ENCODE data around the gene FXYD3. TPM values are rescaled to one million over a fixed set of nuclear protein-coding genes. Genes with fewer than 3 reads are reported as not detected.

FXYD3 gene
- total RNA-seq, 1 donor from 2014 or later: not detected

- DNase-seq (ENCODE audit: low read depth): no peak
- TF ChIP-seq, protein P1, sequence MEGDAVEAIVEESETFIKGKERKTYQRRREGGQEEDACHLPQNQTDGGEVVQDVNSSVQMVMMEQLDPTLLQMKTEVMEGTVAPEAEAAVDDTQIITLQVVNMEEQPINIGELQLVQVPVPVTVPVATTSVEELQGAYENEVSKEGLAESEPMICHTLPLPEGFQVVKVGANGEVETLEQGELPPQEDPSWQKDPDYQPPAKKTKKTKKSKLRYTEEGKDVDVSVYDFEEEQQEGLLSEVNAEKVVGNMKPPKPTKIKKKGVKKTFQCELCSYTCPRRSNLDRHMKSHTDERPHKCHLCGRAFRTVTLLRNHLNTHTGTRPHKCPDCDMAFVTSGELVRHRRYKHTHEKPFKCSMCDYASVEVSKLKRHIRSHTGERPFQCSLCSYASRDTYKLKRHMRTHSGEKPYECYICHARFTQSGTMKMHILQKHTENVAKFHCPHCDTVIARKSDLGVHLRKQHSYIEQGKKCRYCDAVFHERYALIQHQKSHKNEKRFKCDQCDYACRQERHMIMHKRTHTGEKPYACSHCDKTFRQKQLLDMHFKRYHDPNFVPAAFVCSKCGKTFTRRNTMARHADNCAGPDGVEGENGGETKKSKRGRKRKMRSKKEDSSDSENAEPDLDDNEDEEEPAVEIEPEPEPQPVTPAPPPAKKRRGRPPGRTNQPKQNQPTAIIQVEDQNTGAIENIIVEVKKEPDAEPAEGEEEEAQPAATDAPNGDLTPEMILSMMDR (conservative IDR thresholded peaks at IDR 0.05; ENCODE audit: low read depth, low read length): no peak
- no peak overlapping the region for H3K4me3 ChIP-seq (ENCODE audit: low read depth, low read length)
Measured at GRCh38 chr19:35105411-35106290, 10.0 kb upstream of the FXYD3 start.

DNA sequence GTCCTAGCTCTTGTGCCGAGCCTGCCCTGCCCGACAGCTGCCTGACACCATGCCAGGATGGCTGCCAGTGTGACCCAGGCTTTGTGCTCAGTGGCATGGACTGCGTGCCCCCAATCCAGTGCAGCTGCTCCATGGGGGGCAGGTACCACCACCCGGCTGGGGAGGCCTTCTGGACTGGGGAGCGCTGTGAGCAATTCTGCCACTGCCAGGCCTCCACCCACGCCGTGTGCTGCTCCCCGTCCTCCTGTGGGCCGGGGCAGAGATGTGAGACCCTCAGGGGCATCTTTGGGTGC is 9.4 kb upstream of the FXYD3 start:
- no peak overlapping the region for H3K4me3 ChIP-seq (ENCODE audit: low read depth, low read length)
- DNase-seq (ENCODE audit: low read depth): no peak
- TF ChIP-seq, protein P1 (conservative IDR thresholded peaks at IDR 0.05; ENCODE audit: low read depth, low read length): no peak

DNA sequence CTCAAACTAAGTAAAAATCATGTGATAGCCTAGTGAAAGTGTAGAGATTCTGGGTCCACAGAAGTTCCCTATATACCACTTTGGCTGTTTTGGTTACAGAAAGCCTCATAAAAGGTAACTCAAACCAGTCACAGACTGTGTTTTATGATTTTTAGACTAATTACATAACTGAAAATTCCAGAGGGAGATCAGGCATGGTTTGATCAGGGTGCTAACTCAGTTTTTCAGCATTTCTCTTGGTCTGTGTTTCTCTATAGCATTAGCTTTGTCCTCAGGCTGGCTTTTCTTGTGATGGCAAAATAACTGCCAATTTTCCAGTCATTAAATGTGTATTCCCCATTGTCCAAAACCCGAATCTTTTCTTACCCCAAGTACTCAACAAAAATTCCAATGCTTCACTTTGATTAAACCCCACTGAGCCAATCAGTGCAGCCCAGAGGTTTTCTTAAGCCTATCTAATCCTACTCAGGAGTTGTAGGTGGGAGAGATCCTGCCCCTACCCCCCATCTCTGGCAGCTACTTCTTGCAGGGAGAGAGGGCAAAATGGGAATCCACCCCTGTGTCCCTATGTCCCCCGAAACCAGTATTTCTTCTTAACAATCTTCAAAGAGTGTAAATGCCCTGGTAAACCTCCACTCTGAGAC is 8.6 kb upstream of the FXYD3 start:
- TF ChIP-seq, protein P1 (conservative IDR thresholded peaks at IDR 0.05; ENCODE audit: low read depth, low read length): no peak
- no peak for DNase-seq (ENCODE audit: low read depth)
- H3K4me3 ChIP-seq (ENCODE audit: low read depth, low read length): no peak overlapping the region

DNA sequence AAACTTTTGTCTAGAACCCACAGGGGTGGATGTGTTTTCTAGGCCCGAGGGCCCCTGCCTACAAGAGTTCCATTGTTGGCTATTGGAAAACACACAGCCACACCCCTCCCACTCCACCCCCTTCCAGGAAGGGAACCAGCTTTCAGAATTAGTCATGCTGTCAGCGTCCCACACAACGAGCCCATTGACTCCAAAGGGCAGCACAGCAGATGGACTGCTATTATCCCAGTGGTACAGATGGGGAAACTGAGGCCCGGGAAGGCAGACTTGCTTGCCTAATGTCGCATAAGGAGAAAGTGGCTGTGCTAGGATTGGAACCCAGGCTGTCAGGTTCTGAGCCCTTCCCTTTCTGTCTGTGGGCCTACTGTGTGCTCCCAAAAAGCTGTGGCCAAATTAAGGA is 8.1 kb upstream of the FXYD3 start:
- TF ChIP-seq, protein P1 (conservative IDR thresholded peaks at IDR 0.05; ENCODE audit: low read depth, low read length): no peak
- DNase-seq (ENCODE audit: low read depth): no peak
- no peak overlapping the region for H3K4me3 ChIP-seq (ENCODE audit: low read depth, low read length)

DNA sequence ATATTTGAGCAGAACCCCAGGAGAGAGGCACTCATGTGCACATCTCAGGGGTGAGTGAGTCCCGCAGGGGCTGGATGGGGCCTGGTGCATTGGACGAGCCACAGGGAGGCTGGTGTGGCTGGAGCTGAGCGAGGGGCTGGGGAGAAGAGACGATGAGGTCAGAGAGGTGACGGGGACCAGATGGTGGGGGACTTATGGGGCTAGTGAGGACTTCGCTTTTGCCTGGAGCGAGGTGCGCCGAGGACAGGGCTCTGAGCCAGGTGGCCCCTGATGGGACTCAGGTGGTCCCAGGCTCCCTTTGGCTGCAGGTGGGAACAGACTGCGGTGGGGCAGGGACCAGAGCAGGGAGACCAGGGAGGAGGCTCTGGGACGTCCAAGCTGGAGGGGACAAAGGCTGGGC is 6.9 kb upstream of the FXYD3 start:
- TF ChIP-seq, protein P1 (conservative IDR thresholded peaks at IDR 0.05; ENCODE audit: low read depth, low read length): no peak
- H3K4me3 ChIP-seq (ENCODE audit: low read depth, low read length): no peak overlapping the region
- DNase-seq (ENCODE audit: low read depth): no peak

DNA sequence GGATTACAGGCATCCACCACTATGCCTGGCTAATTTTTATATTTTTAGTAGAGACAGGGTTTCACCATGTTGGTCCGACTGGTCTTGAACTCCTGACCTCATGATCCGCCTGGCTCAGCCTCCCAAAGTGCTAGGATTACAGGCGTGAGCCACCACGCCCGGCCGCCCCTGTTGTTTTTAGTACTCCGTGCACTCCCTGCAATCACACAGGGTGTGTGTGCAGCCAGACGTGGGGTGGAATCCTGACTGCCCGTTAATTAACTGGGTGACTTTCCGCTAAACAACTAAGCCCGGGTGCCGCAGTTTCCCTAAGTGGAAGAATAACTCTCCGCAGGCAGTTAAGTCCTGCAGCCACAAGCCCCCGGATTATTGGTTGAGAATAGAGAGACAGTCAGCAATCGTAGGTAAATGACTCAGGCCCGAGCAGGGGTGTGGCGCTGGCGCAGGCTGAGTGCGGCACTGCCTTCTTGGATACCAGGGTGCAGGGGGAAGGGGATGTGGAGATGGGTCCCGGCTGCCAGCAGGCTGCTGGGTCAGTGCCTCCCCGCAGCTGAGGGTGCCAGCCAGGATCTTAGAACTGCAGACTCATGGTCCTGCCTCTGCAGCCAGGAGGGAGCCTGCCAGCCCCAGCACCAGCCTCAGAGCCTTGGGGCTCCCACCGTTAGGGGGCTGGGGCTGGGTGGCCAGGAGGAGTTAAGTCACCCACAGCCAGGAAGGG is 6.1 kb upstream of the FXYD3 start:
- TF ChIP-seq, protein P1 (conservative IDR thresholded peaks at IDR 0.05; ENCODE audit: low read depth, low read length): no peak
- no peak overlapping the region for H3K4me3 ChIP-seq (ENCODE audit: low read depth, low read length)
- no peak for DNase-seq (ENCODE audit: low read depth)
